ENCODE data around the gene RAB11FIP4. TPM values are rescaled to one million over a fixed set of nuclear protein-coding genes. Genes with fewer than 3 reads are reported as not detected.

The RAB11FIP4 gene
- total RNA-seq, 4 donors from 2014 or later, result 0.33 to 2.0 (median 1.2) TPM

GRCh38 chr17:31548709-31549108 lies 157.2 kb downstream of the RAB11FIP4 start:
- TF ChIP-seq, protein P1, sequence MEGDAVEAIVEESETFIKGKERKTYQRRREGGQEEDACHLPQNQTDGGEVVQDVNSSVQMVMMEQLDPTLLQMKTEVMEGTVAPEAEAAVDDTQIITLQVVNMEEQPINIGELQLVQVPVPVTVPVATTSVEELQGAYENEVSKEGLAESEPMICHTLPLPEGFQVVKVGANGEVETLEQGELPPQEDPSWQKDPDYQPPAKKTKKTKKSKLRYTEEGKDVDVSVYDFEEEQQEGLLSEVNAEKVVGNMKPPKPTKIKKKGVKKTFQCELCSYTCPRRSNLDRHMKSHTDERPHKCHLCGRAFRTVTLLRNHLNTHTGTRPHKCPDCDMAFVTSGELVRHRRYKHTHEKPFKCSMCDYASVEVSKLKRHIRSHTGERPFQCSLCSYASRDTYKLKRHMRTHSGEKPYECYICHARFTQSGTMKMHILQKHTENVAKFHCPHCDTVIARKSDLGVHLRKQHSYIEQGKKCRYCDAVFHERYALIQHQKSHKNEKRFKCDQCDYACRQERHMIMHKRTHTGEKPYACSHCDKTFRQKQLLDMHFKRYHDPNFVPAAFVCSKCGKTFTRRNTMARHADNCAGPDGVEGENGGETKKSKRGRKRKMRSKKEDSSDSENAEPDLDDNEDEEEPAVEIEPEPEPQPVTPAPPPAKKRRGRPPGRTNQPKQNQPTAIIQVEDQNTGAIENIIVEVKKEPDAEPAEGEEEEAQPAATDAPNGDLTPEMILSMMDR (IDR thresholded peaks at IDR 0.05; ENCODE audit: low read depth), result no peak

DNA sequence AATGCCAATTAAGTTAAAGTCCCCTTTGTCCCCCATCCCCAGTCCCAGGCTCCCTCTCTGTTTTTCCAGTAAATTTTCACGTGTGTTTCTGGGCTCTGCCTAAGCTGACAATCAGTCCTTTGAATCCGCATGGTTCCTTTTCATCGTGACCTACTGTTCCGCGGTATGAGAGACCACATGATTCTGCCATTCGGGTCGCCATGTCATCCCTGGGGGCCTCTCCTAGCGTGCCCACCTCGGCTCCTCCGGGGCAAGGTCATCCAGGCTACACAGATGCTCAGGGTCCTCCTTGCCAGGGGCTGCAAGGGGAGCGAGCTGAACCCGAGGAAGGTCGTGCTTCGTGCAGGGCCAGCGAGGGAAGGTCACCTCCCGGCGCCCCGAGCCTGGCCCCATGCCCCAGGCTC lies 157.6 kb downstream of the RAB11FIP4 start:
- TF ChIP-seq, protein P1 (IDR thresholded peaks at IDR 0.05; ENCODE audit: low read depth), result no peak

DNA sequence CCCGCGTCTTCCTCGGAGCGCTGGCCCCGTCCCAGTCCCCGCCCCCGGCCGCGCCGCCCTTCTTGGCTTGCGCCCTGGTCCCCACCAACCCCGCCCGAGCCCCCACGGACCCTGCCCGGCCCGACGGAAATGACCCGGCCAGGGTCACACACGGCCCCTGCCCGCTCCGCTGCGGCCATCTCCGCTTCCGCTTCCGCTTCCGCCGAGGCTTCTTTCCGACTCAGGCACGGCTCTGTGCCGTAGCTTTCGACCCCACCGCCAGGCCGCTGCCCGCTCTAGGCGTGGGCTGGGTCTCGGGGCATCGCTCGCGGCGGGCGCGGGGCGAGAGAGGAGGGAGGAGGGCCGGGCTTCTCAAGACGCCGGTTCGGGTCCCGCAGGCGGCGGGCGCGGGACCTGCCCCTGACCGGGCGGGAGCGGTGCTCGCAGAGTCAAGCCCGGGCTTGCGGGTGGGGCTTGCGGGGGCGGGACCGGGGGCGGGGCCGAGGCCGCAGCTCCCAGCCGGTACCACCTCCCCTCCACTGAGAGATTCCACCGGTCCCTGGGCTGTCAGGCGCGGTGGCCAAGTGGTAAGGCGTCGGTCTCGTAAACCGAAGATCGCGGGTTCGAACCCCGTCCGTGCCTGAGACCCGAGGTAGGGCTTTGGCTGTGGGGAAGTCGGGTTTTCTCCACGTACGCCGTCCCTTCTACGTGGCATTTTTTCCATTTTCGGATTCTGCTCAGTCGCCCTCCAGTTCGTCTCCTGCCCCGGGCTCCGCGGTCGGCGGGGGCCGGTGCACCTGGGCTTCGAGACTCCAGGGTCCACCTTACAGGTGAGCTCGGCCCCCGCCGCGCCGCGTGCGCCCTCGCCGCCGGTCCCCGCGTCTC lies 158.3 kb downstream of the RAB11FIP4 start:
- TF ChIP-seq, protein P1 (IDR thresholded peaks at IDR 0.05; ENCODE audit: low read depth), result no peak

DNA sequence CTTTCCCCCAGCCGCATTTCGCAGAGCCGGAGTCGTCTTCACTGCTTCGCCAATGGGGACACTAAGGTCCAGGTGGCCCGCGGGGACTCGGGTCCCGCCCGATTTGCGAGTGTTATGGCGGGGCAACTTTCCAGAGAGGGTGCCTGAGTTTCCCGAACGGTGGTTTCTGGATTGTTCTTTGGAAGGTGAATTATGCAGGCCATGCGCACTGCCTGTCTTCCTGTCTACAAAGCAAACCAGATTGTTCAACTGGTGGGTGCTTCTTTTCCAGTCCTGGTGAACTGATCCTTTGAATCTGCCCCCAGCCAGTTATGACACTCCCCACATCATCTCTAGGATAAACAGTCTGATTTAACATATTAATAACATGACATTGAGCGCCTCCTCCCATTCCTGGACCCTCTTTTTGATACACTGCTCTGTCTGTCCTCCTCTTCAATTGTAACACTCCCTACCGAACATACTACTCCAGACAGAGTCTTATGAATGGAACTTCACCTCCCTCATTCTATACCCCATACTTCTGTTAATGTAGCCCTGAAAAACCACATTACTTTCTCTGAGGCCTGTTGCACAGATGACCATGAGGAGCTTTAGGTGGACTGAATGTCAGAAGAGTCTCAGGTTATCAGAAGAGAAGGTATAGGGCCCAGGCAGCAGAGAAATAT lies 159.0 kb downstream of the RAB11FIP4 start:
- TF ChIP-seq, protein P1 (IDR thresholded peaks at IDR 0.05; ENCODE audit: low read depth), result no peak

- TF ChIP-seq, protein P1 (IDR thresholded peaks at IDR 0.05; ENCODE audit: low read depth), result no peak
Observed at GRCh38 chr17:31552568-31552967, 161.1 kb downstream of the RAB11FIP4 start.

DNA sequence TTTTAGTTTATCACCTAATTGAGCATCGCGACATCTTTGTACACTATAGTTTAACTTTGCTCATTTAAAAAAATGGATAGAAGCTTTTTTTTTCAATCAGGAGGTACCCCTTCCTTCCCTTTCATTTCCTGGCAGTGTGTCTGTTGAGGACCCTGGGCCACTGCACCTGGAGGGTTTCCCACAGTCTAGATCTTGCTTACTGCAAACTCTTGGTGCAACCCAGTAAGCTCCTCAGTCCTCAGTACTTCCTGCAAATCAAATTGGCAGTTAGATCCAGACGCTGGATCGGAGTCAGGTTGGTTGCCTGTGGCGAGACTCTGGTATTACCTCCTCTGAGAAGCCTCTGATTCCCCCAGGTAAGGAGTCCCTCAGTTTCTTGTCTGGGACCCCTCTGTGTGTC lies 162.0 kb downstream of the RAB11FIP4 start:
- TF ChIP-seq, protein P1 (IDR thresholded peaks at IDR 0.05; ENCODE audit: low read depth), result no peak

GRCh38 chr17:31554930-31555329 lies 163.5 kb downstream of the RAB11FIP4 start:
- TF ChIP-seq, protein P1 (IDR thresholded peaks at IDR 0.05; ENCODE audit: low read depth), result no peak

Measured in subcutaneous adipose tissue (tissue), 4 donors.